ENCODE results near the gene DIP2B.

- TF ChIP-seq, protein P1, sequence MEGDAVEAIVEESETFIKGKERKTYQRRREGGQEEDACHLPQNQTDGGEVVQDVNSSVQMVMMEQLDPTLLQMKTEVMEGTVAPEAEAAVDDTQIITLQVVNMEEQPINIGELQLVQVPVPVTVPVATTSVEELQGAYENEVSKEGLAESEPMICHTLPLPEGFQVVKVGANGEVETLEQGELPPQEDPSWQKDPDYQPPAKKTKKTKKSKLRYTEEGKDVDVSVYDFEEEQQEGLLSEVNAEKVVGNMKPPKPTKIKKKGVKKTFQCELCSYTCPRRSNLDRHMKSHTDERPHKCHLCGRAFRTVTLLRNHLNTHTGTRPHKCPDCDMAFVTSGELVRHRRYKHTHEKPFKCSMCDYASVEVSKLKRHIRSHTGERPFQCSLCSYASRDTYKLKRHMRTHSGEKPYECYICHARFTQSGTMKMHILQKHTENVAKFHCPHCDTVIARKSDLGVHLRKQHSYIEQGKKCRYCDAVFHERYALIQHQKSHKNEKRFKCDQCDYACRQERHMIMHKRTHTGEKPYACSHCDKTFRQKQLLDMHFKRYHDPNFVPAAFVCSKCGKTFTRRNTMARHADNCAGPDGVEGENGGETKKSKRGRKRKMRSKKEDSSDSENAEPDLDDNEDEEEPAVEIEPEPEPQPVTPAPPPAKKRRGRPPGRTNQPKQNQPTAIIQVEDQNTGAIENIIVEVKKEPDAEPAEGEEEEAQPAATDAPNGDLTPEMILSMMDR (IDR thresholded peaks at IDR 0.05; ENCODE audit: insufficient read depth, low read length, poor library complexity, severe bottlenecking) = no peak
- TF ChIP-seq EZH2phosphoT487 (conservative IDR thresholded peaks at IDR 0.05; ENCODE audit: low read length) = no peak
Measured at GRCh38 chr12:50571786-50572185, 67.0 kb downstream of the DIP2B start.

Measured in SU-DHL-6 (cell line).